Ovary (tissue), 9 donors: Measurements from ENCODE around the gene KRTAP12-3. TPM values are rescaled to one million over a fixed set of nuclear protein-coding genes. Genes with fewer than 3 reads are reported as not detected.

Experiments
- DNase-seq, 5 donors: peaks; one replicate each; pipeline ENCODE4 v3.0.0-alpha.2; 2019 to 2020
- H3K27ac ChIP-seq, 2 donors: fragments of 200-600 bp; one replicate each; pipeline versions ENCODE4 v1.5.1 to v1.8.0; 2019 to 2022
- H3K27me3 ChIP-seq: fragments of 200-600 bp; one replicate; pipeline ENCODE4 v1.8.0; 2022
- H3K36me3 ChIP-seq: fragments of 200-600 bp; sonication (generic); one replicate; pipeline ENCODE4 v1.5.1; 2019
- H3K4me1 ChIP-seq: one replicate; pipeline ENCODE4 v1.8.1; 2013; ENCODE audit warnings: mild to moderate bottlenecking, moderate library complexity; ENCODE audit not compliant: insufficient read depth
- H3K4me3 ChIP-seq: fragments of 200-600 bp; sonication (generic); one replicate; pipeline ENCODE4 v1.5.1; 2017
- H3K9me3 ChIP-seq, 2 donors: fragments of 200-600 bp in 1 of 2; sonication (generic) in 1 of 2; one replicate each; pipeline versions ENCODE4 v1.5.1 to v1.8.1; 2013 to 2019; ENCODE audit warnings: mild to moderate bottlenecking in 1 of 2, moderate library complexity in 1 of 2
- EP300 ChIP-seq: sonication (generic); formaldehyde crosslinking; IDR thresholded peaks from one replicate; pipeline ENCODE4 v1.6.1; 2017; ENCODE audit warnings: antibody characterized with exemption
- POLR2A ChIP-seq: fragments of 450-650 bp; IDR thresholded peaks from one replicate; pipeline ENCODE4 v1.6.1; 2017; ENCODE audit warnings: antibody characterized with exemption, mild to moderate bottlenecking, moderate library complexity
- WGBS, 3 donors: extraction: QIAGEN DNeasy Blood & Tissue Kit in 1 of 3; methylation state at CpG; one replicate each; pipeline versions ENCODE4 v1.1.5 to v1.1.7; 2013 to 2017; 5-methylcytosine and 5-hydroxymethylcytosine counted together
- intact Hi-C, 4 donors: fragments of 100-400 bp; cut with DNase I; formaldehyde crosslinking; loops; one replicate each; pipeline versions ENCODE4 v1.11.0 to v1.15.1; 2022 to 2023
- polyA plus RNA-seq, 2 donors: library from polyadenylated mRNA; stranded (reverse); fragments of 200-250 nt in 1 of 2; fragments of 350-450 nt in 1 of 2; fragmentation: Illumina TruSeq in 1 of 2; extraction: RNeasy Lipid Tissue Mini Kit (QIAGEN cat#74804) in 1 of 2; gene quantifications; one replicate each; pipeline ENCODE4 v1.2.3, GENCODE V29; 2013 to 2014
- total RNA-seq, 7 donors: library from RNA; depleted of rRNA in 2 of 7; stranded (reverse); fragments of >200 nt in 2 of 7; fragmentation: NEBNext Ultra II Directional in 3 of 7; extraction: Animal tissue kit (Norgen Biotek cat#: 25700) in 3 of 7; gene quantifications; one replicate each; pipeline versions ENCODE4 v1.1.0 to v1.2.4, GENCODE V29; 2016 to 2023
- TF ChIP-seq, protein P1 (sequence below), 3 donors: fragments of 450-650 bp in 2 of 3; fragments of 200-600 bp in 1 of 3; IDR thresholded peaks; one replicate each; pipeline versions ENCODE4 v1.5.1 to v1.8.0; 2016 to 2022; ENCODE audit warnings: antibody characterized with exemption in 3 of 3, mild to moderate bottlenecking in 1 of 3
- donor health status: DM: no; HTN: no; CAD: no; lungs with moderate emphysema.
- donor health status: DM: no; HTN: no; CAD: no.
- donor health status: Bipolar disorder and iron deficiency.
- donor health status: DM: yes; HTN: yes; CAD: no.
- donor health status: DM: no; HTN: no; CAD: no.
- donor health status: DM: yes; HTN: yes; CAD: no.

The KRTAP12-3 gene
- total and polyA plus RNA-seq, 9 donors, result not detected

DNA sequence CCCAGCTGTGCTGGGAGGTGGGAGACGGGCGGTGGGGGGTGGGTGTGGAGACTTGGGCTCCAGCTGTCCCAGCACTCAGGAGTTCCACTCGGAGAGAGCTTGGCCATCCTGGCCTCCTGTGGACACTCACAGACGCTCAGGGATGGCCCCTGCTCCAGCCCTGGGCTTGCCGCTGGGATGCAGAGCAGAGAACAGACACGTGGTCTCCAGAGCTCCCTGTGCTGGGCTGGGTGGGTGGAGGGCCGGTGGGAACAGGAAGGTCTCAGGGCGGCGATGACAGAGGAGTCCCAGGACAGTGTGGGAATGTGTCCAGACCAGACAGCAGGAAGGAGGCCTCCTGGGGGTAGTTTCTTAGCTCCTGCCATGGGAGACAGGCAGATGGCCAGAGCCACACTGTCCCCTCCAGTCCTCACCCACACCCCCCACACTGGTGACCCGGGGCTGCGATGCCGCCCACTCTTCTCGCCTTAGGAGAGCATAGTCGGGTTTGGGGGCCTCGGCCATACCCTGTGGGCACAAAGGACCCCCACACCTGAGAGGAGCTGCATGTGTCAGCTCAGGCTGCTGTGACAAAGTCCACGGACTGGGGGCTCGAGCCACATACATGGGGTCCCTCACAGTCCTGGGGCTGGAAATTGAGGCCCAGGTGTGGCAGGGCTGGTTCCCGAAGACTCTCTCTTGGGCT lies 28.9 kb upstream of the KRTAP12-3 start:
- no peak for DNase-seq
- H3K4me3 ChIP-seq, result no peak overlapping the region
- H3K4me1 ChIP-seq, result no peaks in the 10 kb centered on the region
- H3K27ac ChIP-seq, result no peak overlapping the region
- 64 to 66% (median 64%) methylated on average over 18 of the region's 18 CpGs for WGBS, 3 donors
- H3K27me3 ChIP-seq, result no peaks in the 10 kb centered on the region
- intact Hi-C loops, result no loop called here
- peaks cover 0 to 2% of the 10 kb centered on the region in 2 donors for H3K9me3 ChIP-seq
- TF ChIP-seq, protein P1, sequence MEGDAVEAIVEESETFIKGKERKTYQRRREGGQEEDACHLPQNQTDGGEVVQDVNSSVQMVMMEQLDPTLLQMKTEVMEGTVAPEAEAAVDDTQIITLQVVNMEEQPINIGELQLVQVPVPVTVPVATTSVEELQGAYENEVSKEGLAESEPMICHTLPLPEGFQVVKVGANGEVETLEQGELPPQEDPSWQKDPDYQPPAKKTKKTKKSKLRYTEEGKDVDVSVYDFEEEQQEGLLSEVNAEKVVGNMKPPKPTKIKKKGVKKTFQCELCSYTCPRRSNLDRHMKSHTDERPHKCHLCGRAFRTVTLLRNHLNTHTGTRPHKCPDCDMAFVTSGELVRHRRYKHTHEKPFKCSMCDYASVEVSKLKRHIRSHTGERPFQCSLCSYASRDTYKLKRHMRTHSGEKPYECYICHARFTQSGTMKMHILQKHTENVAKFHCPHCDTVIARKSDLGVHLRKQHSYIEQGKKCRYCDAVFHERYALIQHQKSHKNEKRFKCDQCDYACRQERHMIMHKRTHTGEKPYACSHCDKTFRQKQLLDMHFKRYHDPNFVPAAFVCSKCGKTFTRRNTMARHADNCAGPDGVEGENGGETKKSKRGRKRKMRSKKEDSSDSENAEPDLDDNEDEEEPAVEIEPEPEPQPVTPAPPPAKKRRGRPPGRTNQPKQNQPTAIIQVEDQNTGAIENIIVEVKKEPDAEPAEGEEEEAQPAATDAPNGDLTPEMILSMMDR (IDR thresholded peaks at IDR 0.05), result no peak
- TF ChIP-seq POLR2A, result no peak
- no peak for TF ChIP-seq EP300
- no peaks in the 10 kb centered on the region for H3K36me3 ChIP-seq

DNA sequence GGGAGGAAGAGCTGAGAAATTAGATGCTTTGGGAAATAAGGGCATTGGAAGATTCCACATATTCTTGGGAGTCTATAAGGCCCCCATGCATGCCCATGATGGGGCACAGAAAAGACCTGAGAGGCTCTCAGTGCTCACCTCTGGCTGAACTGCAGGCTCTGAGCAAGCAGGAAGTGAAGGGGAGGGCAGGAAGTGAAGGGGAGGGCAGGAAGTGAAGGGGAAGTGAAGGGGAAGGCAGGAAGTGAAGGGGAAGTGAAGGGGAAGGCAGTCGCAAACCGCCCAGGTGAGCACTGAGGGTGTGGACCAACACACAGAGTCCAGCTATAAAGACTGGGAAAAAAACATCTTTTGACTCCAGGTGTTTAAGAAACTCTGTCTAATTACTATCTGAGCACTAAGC lies 27.3 kb upstream of the KRTAP12-3 start:
- no peaks in the 10 kb centered on the region for H3K36me3 ChIP-seq
- no peak for DNase-seq

DNA sequence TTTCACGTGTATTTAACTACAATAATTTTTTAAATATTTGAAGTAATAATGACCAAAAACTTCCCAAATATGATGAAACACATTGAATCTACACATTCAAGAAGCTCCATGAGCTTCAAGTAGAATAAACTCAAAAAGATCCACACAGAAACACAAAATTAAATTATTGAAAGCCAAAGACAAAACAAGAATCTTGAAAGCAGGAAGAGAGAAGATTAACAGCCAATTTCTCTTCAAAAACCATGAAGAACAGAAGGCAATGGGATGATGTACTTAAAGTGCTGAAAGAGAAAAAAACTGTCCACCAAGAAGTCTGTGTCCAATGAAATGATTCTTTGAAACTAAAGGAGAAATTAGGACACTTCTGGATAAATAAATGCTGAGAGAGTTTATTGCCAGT lies 25.7 kb upstream of the KRTAP12-3 start:
- no peak for TF ChIP-seq EP300
- TF ChIP-seq POLR2A, result no peak
- TF ChIP-seq, protein P1 (IDR thresholded peaks at IDR 0.05), result no peak
- whole genome bisulfite sequencing, 3 donors, result 81 to 91% (median 87%) methylated on average over 1 of the region's 1 CpG
- no peak for DNase-seq

More for the DNA sequence above, 27.3 kb upstream of the KRTAP12-3 start:
- no peaks in the 10 kb centered on the region for H3K9me3 ChIP-seq
- no peaks in the 10 kb centered on the region for H3K4me1 ChIP-seq
- no peak overlapping the region for H3K27ac ChIP-seq
- WGBS, 3 donors, result 83 to 90% (median 85%) methylated on average over 2 of the region's 2 CpGs
- intact Hi-C loops, result no loop called here
- H3K27me3 ChIP-seq, result no peaks in the 10 kb centered on the region
- H3K4me3 ChIP-seq, result no peak overlapping the region
- TF ChIP-seq POLR2A, result no peak
- TF ChIP-seq, protein P1 (IDR thresholded peaks at IDR 0.05), result no peak
- no peak for TF ChIP-seq EP300

DNA sequence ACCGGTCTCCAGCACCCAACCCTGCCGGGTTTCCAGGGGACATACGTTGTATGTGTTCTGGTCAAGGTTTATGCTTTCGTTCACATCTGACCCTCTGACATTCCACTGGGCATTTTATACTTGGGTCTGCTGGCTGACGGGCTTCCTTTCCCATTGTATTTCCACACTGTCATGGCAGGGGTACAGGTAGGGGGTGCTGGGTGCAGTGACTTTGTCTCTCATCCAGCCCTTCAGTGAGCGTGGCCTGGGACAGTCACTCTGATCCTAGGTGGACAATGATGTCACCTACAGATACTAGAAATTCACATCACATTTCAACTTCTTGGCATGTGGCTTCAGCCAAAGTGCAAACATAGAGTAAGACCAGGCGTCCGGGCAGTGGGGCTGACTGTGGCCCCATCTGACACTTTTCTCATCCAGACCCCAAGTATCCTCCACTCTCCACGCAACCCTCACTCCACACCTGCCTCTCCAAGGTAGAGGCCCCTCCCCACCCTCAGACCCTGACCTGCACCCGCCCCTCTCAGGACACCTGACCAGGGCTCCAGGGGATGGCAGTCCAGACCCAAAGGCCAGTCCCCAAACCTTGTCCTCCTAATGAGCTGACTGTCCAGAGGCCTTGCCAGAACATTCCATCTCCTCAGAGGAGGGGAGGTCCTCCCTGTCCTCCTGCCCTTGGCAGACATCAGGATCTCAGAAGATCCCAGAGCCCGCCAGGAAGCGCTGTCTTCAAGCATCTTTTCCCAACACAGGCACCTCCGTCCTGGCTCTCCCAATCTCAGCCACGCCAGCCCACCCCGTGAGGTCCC lies 21.3 kb upstream of the KRTAP12-3 start:
- Histone ChIP-seq H3K36me3 (no peaks in the 10 kb centered on the region), H3K27me3 (no peaks in the 10 kb centered on the region), H3K27ac (no peak overlapping the region), H3K4me1 (no peaks in the 10 kb centered on the region), H3K9me3 (no peaks in the 10 kb centered on the region), H3K4me3 (no peak overlapping the region)
- 69 to 83% (median 81%) methylated on average over 15 of the region's 15 CpGs for WGBS, 3 donors
- intact Hi-C loops, result no loop called here
- DNase-seq, result no peak
- TF ChIP-seq, protein P1 (IDR thresholded peaks at IDR 0.05), result no peak
- no peak for TF ChIP-seq EP300
- no peak for TF ChIP-seq POLR2A

More for the DNA sequence above, 25.7 kb upstream of the KRTAP12-3 start:
- Histone ChIP-seq H3K4me1 (no peaks in the 10 kb centered on the region), H3K27ac (no peak overlapping the region), H3K36me3 (no peaks in the 10 kb centered on the region), H3K27me3 (no peaks in the 10 kb centered on the region), H3K4me3 (no peak overlapping the region), H3K9me3 (no peaks in the 10 kb centered on the region)
- intact Hi-C loops, result no loop called here
